PC-3 (cell line): Measurements from ENCODE around the gene COL8A1. TPM values are rescaled to one million over a fixed set of nuclear protein-coding genes. Genes with fewer than 3 reads are reported as not detected.

ENCODE experiments used
- ATAC-seq: fragments of 200-7000 bp; cut with Tn5 transposase; 2 replicates; pipeline ENCODE4 v1.9.1; 2020; ENCODE audit warnings: mild to moderate bottlenecking, moderate library complexity
- BruUV-seq: library from RNA; stranded (reverse); fragments of 400-500 nt; replicated peaks from 2 replicates; lab custom pipeline; 2021; lab: Mats Ljungman, UMichigan
- CTCF ChIA-PET: fragments of 300-600 bp; sonication (Branson Sonifier 250); formaldehyde crosslinking; loops from one replicate; lab custom pipeline; 2022; ENCODE audit warnings: antibody characterized with exemption; lab: Charles Lee
- POLR2A ChIA-PET: fragments of 300-600 bp; sonication (Branson Sonifier 250); formaldehyde crosslinking; loops from one replicate; lab custom pipeline; 2022; ENCODE audit warnings: antibody characterized with exemption; ENCODE audit not compliant: unreplicated experiment; lab: Charles Lee
- DNase-seq: peaks from one replicate; pipeline ENCODE4 v3.0.0-alpha.2; 2015
- H2AFZ ChIP-seq: fragments of 300-600 bp; sonication (generic); 2 replicates; pipeline ENCODE4 v1.6.0; 2016; ENCODE audit warnings: antibody characterized with exemption, low read length
- H3F3A ChIP-seq: fragments of 300-600 bp; sonication (generic); one replicate; pipeline ENCODE4 v1.6.0; 2017; ENCODE audit warnings: antibody characterized with exemption, low read length, control low read depth, mild to moderate bottlenecking; ENCODE audit not compliant: unreplicated experiment
- H3K27ac ChIP-seq: fragments of 300-600 bp; sonication (generic); 2 replicates; pipeline ENCODE4 v1.5.1; 2016; ENCODE audit warnings: mild to moderate bottlenecking, low read length
- H3K27me3 ChIP-seq: fragments of 300-600 bp; sonication (generic); 2 replicates; pipeline ENCODE4 v1.6.1; 2016; ENCODE audit warnings: low read length, mixed read lengths
- H3K36me3 ChIP-seq: fragments of 300-600 bp; sonication (generic); 2 replicates; pipeline ENCODE4 v1.6.1; 2016; ENCODE audit warnings: low read depth, mixed run types, low read length, mixed read lengths
- H3K4me1 ChIP-seq: fragments of 300-600 bp; sonication (generic); 2 replicates; pipeline ENCODE4 v1.5.1; 2016; ENCODE audit warnings: low read length; ENCODE audit not compliant: insufficient read depth
- H3K4me2 ChIP-seq: fragments of 300-600 bp; sonication (generic); 2 replicates; pipeline ENCODE4 v1.6.0; 2016; ENCODE audit warnings: low read length
- H3K4me3 ChIP-seq: fragments of 300-600 bp; sonication (generic); 2 replicates; pipeline ENCODE4 v1.5.1; 2016; ENCODE audit warnings: mild to moderate bottlenecking, low read length, mixed read lengths
- H3K79me2 ChIP-seq: fragments of 300-600 bp; sonication (generic); 2 replicates; pipeline ENCODE4 v1.6.1; 2017; ENCODE audit warnings: low read length, mixed read lengths
- H3K9ac ChIP-seq: fragments of 300-600 bp; sonication (generic); 2 replicates; pipeline ENCODE4 v1.6.0; 2016; ENCODE audit warnings: mild to moderate bottlenecking, low read length
- H3K9me2 ChIP-seq: fragments of 300-600 bp; sonication (generic); replicated peaks from 2 replicates; pipeline ENCODE4 v1.6.1; 2016; ENCODE audit warnings: mixed run types, low read length, mixed read lengths
- H3K9me3 ChIP-seq: fragments of 300-600 bp; sonication (generic); 2 replicates; pipeline ENCODE4 v1.6.1; 2016; ENCODE audit warnings: low read length, mixed read lengths
- H4K20me1 ChIP-seq: fragments of 300-600 bp; sonication (generic); 2 replicates; pipeline ENCODE4 v1.6.1; 2016; ENCODE audit warnings: low read length, mixed read lengths
- EZH2 ChIP-seq: fragments of 300-600 bp; sonication (generic); IDR thresholded peaks from one replicate; pipeline ENCODE4 v1.6.1; 2017; ENCODE audit warnings: antibody characterized with exemption, mild to moderate bottlenecking, low read length; ENCODE audit not compliant: unreplicated experiment
- EZH2phosphoT487 ChIP-seq: fragments of 300-600 bp; sonication (generic); IDR thresholded peaks from 2 replicates; pipeline ENCODE4 v1.6.1; 2018; ENCODE audit warnings: mild to moderate bottlenecking, antibody characterized with exemption, low read length, borderline replicate concordance
- intact Hi-C: fragments of 100-400 bp; cut with micrococcal nuclease; formaldehyde crosslinking; loops from 2 replicates; pipeline ENCODE4 v1.9.0; 2023
- total RNA-seq: library from RNA; depleted of rRNA; stranded (reverse); fragments of >200 nt; gene quantifications from 2 replicates; pipeline ENCODE4 v1.2.3, GENCODE V29; 2014
- TF ChIP-seq, protein P1 (sequence below): fragments of 300-600 bp; sonication (generic); conservative IDR thresholded peaks from 2 replicates; pipeline ENCODE4 v1.5.1; 2017; ENCODE audit warnings: antibody characterized with exemption, low read depth, mild to moderate bottlenecking, low read length

Gene COL8A1
- total RNA-seq, 1 experiment from 2014 or later = 2.4 TPM

DNA sequence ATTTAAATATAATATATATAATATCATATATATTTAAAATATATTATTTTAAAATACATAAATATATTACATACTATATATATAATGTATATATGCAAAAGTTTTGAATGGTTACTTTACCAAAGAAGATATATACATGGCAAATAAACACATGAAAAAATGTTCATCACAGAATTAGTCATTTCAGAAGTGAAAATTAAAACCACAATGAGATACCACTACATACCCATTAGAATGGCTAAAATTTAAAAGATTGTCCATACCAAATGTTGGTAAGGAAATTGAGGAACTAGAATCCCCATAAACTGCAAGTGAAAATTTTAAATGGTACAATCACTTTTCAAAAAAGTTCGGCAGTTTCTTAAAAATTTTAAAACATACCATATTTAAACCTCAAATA, 23.6 kb upstream of the COL8A1 start:
- intact Hi-C loops = no loop called here
- POLR2A ChIA-PET = no interaction called here
- Histone ChIP-seq H2AFZ (no peak overlapping the region), H3K9me2 (0 out of 2 replicates have a peak, but pooled peaks cover 4% of the 10 kb centered on the region), H3K27me3 (no peaks in the 10 kb centered on the region), H3K4me1 (no peaks in the 10 kb centered on the region), H3F3A (no peaks in the 10 kb centered on the region), H3K9ac (no peak overlapping the region), H3K79me2 (no peaks in the 10 kb centered on the region), H3K36me3 (no peaks in the 10 kb centered on the region), H4K20me1 (no peaks in the 10 kb centered on the region), H3K4me2 (no peak overlapping the region), H3K4me3 (no peak overlapping the region), H3K9me3 (no peaks in the 10 kb centered on the region), H3K27ac (no peak overlapping the region)
- BruUV-seq = no TSS peak
- no peak for DNase-seq
- TF ChIP-seq EZH2phosphoT487 (no peak), EZH2 (no peak)
- TF ChIP-seq, protein P1, sequence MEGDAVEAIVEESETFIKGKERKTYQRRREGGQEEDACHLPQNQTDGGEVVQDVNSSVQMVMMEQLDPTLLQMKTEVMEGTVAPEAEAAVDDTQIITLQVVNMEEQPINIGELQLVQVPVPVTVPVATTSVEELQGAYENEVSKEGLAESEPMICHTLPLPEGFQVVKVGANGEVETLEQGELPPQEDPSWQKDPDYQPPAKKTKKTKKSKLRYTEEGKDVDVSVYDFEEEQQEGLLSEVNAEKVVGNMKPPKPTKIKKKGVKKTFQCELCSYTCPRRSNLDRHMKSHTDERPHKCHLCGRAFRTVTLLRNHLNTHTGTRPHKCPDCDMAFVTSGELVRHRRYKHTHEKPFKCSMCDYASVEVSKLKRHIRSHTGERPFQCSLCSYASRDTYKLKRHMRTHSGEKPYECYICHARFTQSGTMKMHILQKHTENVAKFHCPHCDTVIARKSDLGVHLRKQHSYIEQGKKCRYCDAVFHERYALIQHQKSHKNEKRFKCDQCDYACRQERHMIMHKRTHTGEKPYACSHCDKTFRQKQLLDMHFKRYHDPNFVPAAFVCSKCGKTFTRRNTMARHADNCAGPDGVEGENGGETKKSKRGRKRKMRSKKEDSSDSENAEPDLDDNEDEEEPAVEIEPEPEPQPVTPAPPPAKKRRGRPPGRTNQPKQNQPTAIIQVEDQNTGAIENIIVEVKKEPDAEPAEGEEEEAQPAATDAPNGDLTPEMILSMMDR = no peak
- CTCF ChIA-PET = no interaction called here
- no peak for ATAC-seq

DNA sequence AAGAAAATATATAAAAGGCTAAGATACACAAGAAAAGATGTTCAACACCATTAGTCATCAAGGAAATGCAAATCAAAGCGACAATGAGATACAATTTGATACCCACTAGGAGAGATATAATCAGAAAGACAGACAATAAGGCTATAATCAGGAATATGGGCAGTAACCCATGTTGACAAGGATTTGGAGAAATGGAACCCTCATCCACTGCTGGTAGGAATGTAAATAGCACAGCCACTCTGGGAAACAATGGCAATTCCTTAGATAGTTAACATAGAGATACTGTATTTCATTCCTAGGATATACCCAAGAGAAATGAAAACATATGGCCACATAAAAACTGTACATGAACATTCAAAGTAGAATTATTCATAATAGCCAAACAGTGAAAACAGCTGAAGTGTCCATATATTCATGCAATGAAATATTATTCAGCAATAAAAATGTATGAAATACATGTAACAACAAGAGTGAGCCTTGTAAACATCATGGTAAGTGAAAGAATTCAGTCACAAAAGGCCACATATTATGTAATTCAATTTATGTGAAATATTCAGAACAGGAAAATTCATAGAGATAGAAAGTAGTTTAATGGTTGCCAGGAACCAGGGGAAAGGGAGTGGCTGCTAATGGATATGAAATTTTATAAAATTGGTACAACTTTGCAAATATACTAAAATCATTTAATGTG, 18.2 kb upstream of the COL8A1 start:
- BruUV-seq = no TSS peak
- DNase-seq (no peak), ATAC-seq (no peak)
- Histone ChIP-seq H3K79me2 (no peaks in the 10 kb centered on the region), H3K4me2 (no peak overlapping the region), H3K27me3 (no peaks in the 10 kb centered on the region), H3F3A (no peaks in the 10 kb centered on the region), H2AFZ (no peak overlapping the region), H3K4me1 (peaks cover 16% of the 10 kb centered on the region), H3K36me3 (no peaks in the 10 kb centered on the region), H3K4me3 (no peak overlapping the region), H3K9me2 (no peaks in the 10 kb centered on the region), H4K20me1 (no peaks in the 10 kb centered on the region), H3K27ac (no peak overlapping the region), H3K9me3 (no peaks in the 10 kb centered on the region), H3K9ac (no peak overlapping the region)
- CTCF ChIA-PET = no interaction called here
- TF ChIP-seq EZH2phosphoT487 = no peak
- TF ChIP-seq EZH2 = no peak
- TF ChIP-seq, protein P1 = no peak; the same call in 1 of the 2 replicates
- intact Hi-C loops = loop anchor here (10.0 kb wide), 1 partner anchor 495 kb away; no protein-coding TSS in a partner anchor
- POLR2A ChIA-PET = no interaction called here

DNA sequence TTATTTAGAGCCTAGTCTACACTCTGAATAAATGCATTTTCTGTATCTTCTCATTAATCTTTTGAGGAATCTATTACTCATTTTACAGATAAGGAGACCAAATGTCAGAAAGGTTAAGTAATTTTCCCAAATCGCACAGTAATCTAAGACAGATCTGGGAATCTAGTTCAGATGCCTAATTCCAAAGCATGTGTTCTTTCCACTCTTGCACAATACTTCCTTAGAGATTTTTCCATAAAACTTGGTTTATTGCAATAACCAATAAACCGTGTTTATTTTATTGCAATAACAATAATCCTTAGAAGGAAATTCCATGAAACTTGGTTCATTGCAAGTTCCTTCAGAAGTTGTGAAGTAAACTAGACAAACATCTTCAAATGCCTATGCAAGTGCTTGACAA, 17.4 kb upstream of the COL8A1 start:
- no peaks in the 10 kb centered on the region for H3K9me2 ChIP-seq
- intact Hi-C loops = loop anchor here (10.0 kb wide), 1 partner anchor 496 kb away; no protein-coding TSS in a partner anchor
- H3K27ac ChIP-seq = no peak overlapping the region
- no peaks in the 10 kb centered on the region for H4K20me1 ChIP-seq
- H3K4me2 ChIP-seq = no peak overlapping the region
- no peak overlapping the region for H3K4me3 ChIP-seq
- no peak overlapping the region for H2AFZ ChIP-seq
- no peaks in the 10 kb centered on the region for H3F3A ChIP-seq
- TF ChIP-seq EZH2 (no peak), EZH2phosphoT487 (no peak)
- TF ChIP-seq, protein P1 = no peak
- peak; percentile 57 for DNase-seq
- no peaks in the 10 kb centered on the region for H3K27me3 ChIP-seq
- H3K36me3 ChIP-seq = no peaks in the 10 kb centered on the region
- POLR2A ChIA-PET = no interaction called here
- no peaks in the 10 kb centered on the region for H3K79me2 ChIP-seq
- H3K4me1 ChIP-seq = peaks cover 24% of the 10 kb centered on the region
- peak; percentile 53 for ATAC-seq
- CTCF ChIA-PET = no interaction called here
- no peaks in the 10 kb centered on the region for H3K9me3 ChIP-seq
- BruUV-seq = no TSS peak
- no peak overlapping the region for H3K9ac ChIP-seq
